NOMO-1 treated with dmso at 0.1 percent for 144 hours (cell line): ENCODE measurements around the gene XKR7.

Experiments
- DNase-seq: peaks from one replicate; lab custom pipeline; 2025; ENCODE audit not compliant: unreplicated experiment; lab: John Stamatoyannopoulos, UW

The XKR7 gene

GRCh38 chr20:31943052-31943471 lies 24.9 kb upstream of the XKR7 start:
- DNase-seq, result no peak

- DNase-seq, result no peak
Measured at GRCh38 chr20:31945319-31945718, 22.6 kb upstream of the XKR7 start.

GRCh38 chr20:31945785-31946184 lies 22.2 kb upstream of the XKR7 start:
- no peak for DNase-seq

GRCh38 chr20:31948008-31948407 lies 19.9 kb upstream of the XKR7 start:
- DNase-seq, result no peak

- no peak for DNase-seq
Measured at GRCh38 chr20:31949877-31950646, 17.9 kb upstream of the XKR7 start.

GRCh38 chr20:31951203-31951529 lies 16.8 kb upstream of the XKR7 start:
- DNase-seq, result no peak

GRCh38 chr20:31951530-31952453 lies 16.2 kb upstream of the XKR7 start, which contains the start of gene PDRG1:
Gene PDRG1, minus strand, starts transcription at chr20:31952046. Its CDS starts 85 bp downstream, at chr20:31951961.
- DNase-seq, result peak; percentile 94

- no peak for DNase-seq
Measured at GRCh38 chr20:31953556-31954148, 14.3 kb upstream of the XKR7 start.

GRCh38 chr20:31954500-31954899 lies 13.5 kb upstream of the XKR7 start:
- DNase-seq, result no peak

- DNase-seq, result no peak
Measured at GRCh38 chr20:31956556-31957526, 11.1 kb upstream of the XKR7 start.

GRCh38 chr20:31962761-31963160 lies 5.2 kb upstream of the XKR7 start:
- no peak for DNase-seq

GRCh38 chr20:31963889-31964288 lies 4.1 kb upstream of the XKR7 start:
- DNase-seq, result no peak

GRCh38 chr20:31966991-31967655 lies 828 bp upstream of the XKR7 start:
- DNase-seq, result no peak

- peak; percentile 29 for DNase-seq
Measured at GRCh38 chr20:31968291-31969126, 558 bp downstream of the XKR7 start.

GRCh38 chr20:31969991-31970390 lies 2.0 kb downstream of the XKR7 start:
- DNase-seq, result no peak

GRCh38 chr20:31972471-31973021 lies 4.6 kb downstream of the XKR7 start:
- DNase-seq, result no peak

- no peak for DNase-seq
Measured at GRCh38 chr20:31974296-31974695, 6.3 kb downstream of the XKR7 start.

GRCh38 chr20:31974951-31975487 lies 7.1 kb downstream of the XKR7 start:
- DNase-seq, result no peak

- no peak for DNase-seq
Measured at GRCh38 chr20:31975874-31976273, 7.9 kb downstream of the XKR7 start.
